Activated naive CD8-positive, alpha-beta T cell treated with anti-CD3 and anti-CD28 coated beads, Interleukin-2, amount 50 U/mL, for 16 hours (primary cell): ENCODE data around the gene SYT1.
"Not testable (repeated sequence)": the region's sequence is repeated elsewhere in the genome, so short reads cannot be mapped to it uniquely, and the experiment has no call there.

Source experiments
- DNase-seq: peaks from one replicate; pipeline ENCODE4 v3.0.0-alpha.2; 2020; ENCODE audit warnings: low read depth, low spot score

The SYT1 gene

DNA sequence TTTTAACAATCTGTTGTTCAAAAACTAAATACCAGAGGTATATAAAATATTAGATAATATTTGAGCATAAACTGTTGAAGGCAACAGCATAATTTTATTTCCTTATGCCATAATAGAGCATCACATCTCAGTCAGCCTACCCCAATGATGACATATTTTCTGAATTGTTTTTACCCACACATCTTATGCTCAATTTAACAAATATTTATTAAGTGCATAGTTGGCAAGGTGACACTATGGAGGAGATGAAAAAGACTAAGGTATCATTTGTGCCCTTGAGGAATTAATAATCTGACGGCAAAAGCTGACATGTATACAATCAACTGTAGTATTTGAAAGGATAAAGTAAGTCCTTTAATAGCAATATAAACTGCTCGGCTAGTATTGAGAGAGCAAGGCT is 102.4 kb downstream of the SYT1 start:
- DNase-seq = no peak

- no peak for DNase-seq
These were observed 103.7 kb downstream of the SYT1 start for GRCh38 chr12:78968226-78968625.

- no peak for DNase-seq
These were observed 105.5 kb downstream of the SYT1 start for GRCh38 chr12:78970041-78970440.

GRCh38 chr12:78977304-78977867 is 112.8 kb downstream of the SYT1 start:
- DNase-seq = no peak

DNA sequence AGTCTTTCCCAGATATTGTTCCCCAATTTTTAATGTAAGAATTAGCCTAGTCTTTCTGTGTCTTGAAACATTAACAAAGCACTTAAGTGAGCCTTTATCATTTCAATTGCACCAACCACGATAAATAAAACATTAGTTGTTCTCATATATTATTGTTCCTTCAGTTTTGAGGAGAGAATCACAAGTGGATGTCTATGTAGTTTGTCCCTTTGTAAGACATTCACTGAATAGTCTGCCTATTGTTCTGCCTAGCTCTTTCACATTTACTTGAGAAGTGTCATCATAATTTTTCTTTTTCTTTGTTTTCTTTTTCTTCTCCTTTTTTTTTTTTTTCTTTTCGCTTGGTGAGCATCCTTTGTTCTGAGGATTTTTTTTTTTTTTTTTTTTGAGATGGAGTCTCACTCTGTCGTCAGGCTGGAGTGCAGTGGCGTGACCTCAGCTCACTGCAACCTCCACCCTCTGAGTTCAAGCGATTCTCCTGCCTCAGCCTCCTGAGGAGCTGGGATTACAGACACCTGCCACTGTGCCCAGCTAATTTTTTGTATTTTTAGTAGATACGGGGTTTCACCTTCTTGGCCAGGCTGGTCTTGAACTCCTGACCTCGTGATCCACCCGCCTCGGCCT is 129.7 kb downstream of the SYT1 start:
- no peak for DNase-seq

GRCh38 chr12:79000501-79000900 is 135.9 kb downstream of the SYT1 start:
- DNase-seq = no peak

GRCh38 chr12:79001404-79001803 is 136.8 kb downstream of the SYT1 start:
- no peak for DNase-seq

- no peak for DNase-seq
These were observed 141.7 kb downstream of the SYT1 start for GRCh38 chr12:79006306-79006705.

DNA sequence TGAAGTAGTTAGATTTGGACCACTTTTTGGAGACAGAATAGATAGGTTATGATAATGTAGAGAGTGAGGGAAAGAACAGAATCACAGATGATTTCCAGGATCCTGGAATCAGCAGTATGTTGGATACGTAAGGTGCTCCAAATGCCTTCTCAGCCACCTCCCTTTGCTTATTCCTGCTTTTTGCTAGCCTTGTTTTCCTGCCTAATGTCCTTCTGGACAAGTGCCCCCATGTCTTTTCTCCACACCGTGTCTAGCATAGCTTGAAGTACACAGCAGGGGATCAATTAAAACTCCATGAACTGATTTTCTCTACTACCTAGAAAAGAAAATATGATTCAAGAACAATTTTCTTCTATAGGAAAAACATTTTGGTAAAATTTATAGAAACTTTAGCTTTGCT is 144.0 kb downstream of the SYT1 start:
- DNase-seq = no peak

- DNase-seq = no peak
These were observed 148.1 kb downstream of the SYT1 start for GRCh38 chr12:79012636-79013035.

DNA sequence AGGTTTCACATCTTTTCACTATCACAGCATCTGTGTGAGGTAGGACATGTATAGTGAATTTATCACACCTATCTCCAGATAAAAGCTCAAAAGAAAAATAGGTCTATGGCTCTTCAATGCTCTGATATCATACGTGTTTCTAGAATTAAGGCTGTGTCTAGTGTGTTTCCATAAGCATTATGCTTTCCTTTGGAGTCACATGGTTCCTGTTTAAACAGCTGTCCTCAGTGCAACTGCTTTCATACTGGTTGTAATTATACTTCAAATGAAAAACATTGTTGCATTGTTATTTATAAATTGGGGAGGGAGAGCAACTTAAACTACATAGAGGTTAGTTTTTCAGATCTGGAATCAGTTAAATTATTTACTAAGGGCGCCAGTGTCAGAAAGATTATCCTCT is 151.6 kb downstream of the SYT1 start:
- DNase-seq = no peak

- DNase-seq = no peak
These were observed 155.1 kb downstream of the SYT1 start for GRCh38 chr12:79019672-79020071.

DNA sequence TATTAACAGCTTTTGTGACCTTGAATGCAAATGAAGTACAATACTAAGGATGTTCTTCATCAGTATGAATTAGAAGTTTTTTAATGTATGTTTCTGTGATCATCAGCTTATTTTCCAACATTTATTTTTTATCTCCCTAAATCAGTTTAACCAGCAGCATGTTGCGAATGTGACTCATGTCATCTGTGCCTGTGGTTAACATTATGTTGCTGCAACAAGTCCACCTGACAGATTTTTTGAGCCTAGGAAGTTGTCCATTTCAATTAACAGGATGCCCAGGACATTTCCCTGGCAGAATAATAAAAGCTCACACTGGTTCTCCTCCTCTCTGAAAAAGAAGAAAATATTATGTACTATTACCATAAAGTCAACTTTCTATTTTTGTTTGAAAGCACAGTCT is 155.5 kb downstream of the SYT1 start:
- no peak for DNase-seq

DNA sequence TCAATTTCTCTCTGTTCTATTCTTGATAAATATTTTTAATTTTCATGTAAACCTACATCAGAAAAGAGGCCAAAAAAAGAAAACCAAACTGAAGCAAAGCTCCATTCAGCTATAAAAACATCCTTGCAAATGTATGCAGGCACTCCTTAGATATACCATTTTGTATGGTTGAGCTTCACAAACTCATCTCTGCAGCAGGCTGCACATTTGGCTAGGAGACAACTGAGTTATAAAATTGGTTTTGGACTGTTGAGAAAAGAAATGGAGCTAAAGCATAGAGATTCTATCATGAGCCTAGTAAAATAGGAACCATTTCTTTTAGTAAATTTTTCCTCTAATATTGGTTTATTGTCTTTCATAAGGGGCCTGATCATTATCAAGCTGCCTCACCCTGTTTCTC is 156.4 kb downstream of the SYT1 start:
- DNase-seq = no peak

- DNase-seq = no peak
These were observed 158.7 kb downstream of the SYT1 start for GRCh38 chr12:79023261-79023660.

- no peak for DNase-seq
These were observed 159.2 kb downstream of the SYT1 start for GRCh38 chr12:79023784-79024183.

DNA sequence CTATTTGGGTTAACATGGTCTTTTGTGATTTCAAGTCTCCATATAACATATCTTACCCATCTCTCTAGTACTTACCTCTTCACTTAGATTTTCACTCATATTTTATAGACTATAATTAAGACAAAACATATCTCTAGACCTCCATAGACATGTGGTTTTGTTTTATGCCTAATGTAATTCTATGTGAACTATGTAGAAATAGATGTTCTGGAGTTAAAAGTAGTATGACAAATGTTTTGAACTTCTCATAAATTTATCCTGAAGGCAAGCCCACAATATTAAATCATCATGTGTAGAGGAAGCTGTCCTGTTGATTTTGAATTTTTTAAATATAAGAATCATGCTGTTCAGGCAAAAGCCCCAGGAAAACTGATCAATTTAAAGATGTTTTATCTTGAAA is 169.2 kb downstream of the SYT1 start:
- no peak for DNase-seq

DNA sequence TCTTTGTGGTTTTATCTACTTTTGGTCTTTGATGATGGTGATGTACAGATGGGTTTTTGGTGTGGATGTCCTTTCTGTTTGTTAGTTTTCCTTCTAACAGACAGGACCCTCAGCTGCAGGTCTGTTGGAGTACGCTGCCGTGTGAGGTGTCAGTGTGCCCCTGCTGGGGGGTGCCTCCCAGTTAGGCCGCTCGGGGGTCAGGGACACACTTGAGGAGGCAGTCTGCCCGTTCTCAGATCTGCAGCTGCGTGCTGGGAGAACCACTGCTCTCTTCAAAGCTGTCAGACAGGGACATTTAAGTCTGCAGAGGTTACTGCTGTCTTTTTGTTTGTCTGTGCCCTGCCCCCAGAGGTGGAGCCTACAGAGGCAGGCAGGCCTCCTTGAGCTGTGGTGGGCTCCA is 180.2 kb downstream of the SYT1 start:
- DNase-seq = not testable (repeated sequence)

GRCh38 chr12:79045149-79045703 is 180.7 kb downstream of the SYT1 start:
- DNase-seq = not testable (repeated sequence)

GRCh38 chr12:79046021-79046420 is 181.4 kb downstream of the SYT1 start:
- no peak for DNase-seq

- no peak for DNase-seq
These were observed 184.4 kb downstream of the SYT1 start for GRCh38 chr12:79048962-79049361.

GRCh38 chr12:79053394-79053793 is 188.8 kb downstream of the SYT1 start:
- DNase-seq = no peak

- DNase-seq = no peak
These were observed 191.5 kb downstream of the SYT1 start for GRCh38 chr12:79055926-79056674.
